Measurements from ENCODE around the gene NRL.
A peak's percentile ranks its signal among the peaks of the same experiment; 100 is the strongest.

NRL gene

DNA sequence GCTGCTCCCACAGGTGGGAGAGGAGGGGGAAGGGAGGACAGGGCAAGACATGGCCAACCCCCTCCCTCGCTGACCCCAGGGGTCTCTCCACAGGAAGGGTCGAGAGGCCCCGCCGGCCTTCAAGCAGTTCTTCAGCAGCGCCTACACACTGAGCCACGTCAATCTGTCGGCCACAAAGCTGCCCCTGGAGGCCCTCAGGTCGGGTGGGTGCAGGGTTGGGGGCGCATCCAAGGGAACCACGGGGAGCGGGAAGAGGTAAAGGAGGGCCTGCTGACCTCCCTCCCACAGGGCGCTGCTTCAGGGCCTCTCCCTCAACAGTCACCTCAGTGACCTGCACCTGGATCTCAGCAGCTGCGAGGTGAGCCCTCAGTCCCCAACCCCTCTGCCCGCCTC is 56.9 kb downstream of the NRL start:
- no CpG with 5 or more reads among the region's 14 CpGs for WGBS (ENCODE audit: insufficient coverage, insufficient read length)
- no peak for DNase-seq (ENCODE audit: low read depth, low spot score)
- H3K27me3 ChIP-seq (ENCODE audit: control insufficient read depth, insufficient read depth, low read length) = no peaks in the 10 kb centered on the region

DNA sequence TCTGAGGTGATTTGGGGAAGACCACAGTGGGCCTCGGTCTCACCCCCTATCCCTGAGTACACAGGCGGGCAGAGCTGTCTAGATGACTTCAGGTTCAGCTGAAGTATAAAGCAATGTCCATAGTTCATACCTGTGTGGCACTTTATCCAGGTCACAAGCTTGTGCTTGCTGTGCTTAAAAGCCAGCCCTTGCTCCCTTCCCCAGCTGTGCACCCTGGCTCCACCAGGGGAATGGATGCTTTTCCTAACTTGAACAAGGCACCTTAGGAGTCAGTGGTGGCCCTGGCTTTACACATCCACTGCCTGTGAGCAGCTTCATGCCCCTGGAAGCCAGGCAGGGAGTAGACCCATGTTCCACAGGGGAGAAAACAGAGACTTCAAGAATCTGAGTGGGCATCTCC is 57.5 kb downstream of the NRL start:
- no peaks in the 10 kb centered on the region for H3K27me3 ChIP-seq (ENCODE audit: control insufficient read depth, insufficient read depth, low read length)
- WGBS (ENCODE audit: insufficient coverage, insufficient read length) = no CpG with 5 or more reads among the region's 2 CpGs
- DNase-seq (ENCODE audit: low read depth, low spot score) = no peak

More for the DNA sequence above, 56.9 kb downstream of the NRL start:
- H3K27ac ChIP-seq (ENCODE audit: low read length) = no peak overlapping the region
- no peak overlapping the region for H3K4me3 ChIP-seq (ENCODE audit: low read length)
- no peaks in the 10 kb centered on the region for H3K36me3 ChIP-seq (ENCODE audit: control insufficient read depth, insufficient read depth, low read length)
- no peaks in the 10 kb centered on the region for H3K4me1 ChIP-seq (ENCODE audit: control insufficient read depth, insufficient read depth, low read length)
- H3K9me3 ChIP-seq (ENCODE audit: control insufficient read depth, insufficient read depth, low read length) = no peaks in the 10 kb centered on the region

DNA sequence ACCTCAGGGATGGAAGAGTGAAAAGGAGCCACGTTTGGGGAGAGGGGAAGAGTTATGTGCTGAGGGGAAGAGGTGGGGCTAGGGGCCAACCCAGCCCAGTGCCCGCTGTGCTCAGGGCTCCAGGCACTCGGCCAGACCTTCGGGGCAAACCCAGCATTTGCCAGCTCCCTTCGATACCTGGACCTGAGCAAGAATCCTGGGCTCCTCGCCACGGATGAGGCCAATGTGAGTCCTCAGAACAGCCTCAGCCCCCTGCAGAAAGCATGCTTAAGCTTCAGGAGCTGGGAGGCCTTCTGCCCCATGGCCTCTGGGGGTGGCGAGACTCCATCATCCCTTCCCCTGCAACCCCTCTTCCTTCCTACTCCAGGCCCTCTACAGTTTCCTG is 58.0 kb downstream of the NRL start:
- Histone ChIP-seq H3K4me1 (ENCODE audit: control insufficient read depth, insufficient read depth, low read length) (peaks cover 3% of the 10 kb centered on the region; the same call in 1 of the 2 replicates), H3K36me3 (ENCODE audit: control insufficient read depth, insufficient read depth, low read length) (no peaks in the 10 kb centered on the region), H3K9me3 (ENCODE audit: control insufficient read depth, insufficient read depth, low read length) (no peaks in the 10 kb centered on the region), H3K27me3 (ENCODE audit: control insufficient read depth, insufficient read depth, low read length) (no peaks in the 10 kb centered on the region), H3K4me3 (ENCODE audit: low read length) (no peak overlapping the region), H3K27ac (ENCODE audit: low read length) (no peak overlapping the region)
- no peak for DNase-seq (ENCODE audit: low read depth, low spot score)
- WGBS (ENCODE audit: insufficient coverage, insufficient read length) = no CpG with 5 or more reads among the region's 8 CpGs

More for the DNA sequence above, 57.5 kb downstream of the NRL start:
- Histone ChIP-seq H3K4me3 (ENCODE audit: low read length) (no peak overlapping the region), H3K4me1 (ENCODE audit: control insufficient read depth, insufficient read depth, low read length) (peaks cover 3% of the 10 kb centered on the region; the same call in 1 of the 2 replicates), H3K27ac (ENCODE audit: low read length) (no peak overlapping the region), H3K36me3 (ENCODE audit: control insufficient read depth, insufficient read depth, low read length) (no peaks in the 10 kb centered on the region), H3K9me3 (ENCODE audit: control insufficient read depth, insufficient read depth, low read length) (no peaks in the 10 kb centered on the region)

DNA sequence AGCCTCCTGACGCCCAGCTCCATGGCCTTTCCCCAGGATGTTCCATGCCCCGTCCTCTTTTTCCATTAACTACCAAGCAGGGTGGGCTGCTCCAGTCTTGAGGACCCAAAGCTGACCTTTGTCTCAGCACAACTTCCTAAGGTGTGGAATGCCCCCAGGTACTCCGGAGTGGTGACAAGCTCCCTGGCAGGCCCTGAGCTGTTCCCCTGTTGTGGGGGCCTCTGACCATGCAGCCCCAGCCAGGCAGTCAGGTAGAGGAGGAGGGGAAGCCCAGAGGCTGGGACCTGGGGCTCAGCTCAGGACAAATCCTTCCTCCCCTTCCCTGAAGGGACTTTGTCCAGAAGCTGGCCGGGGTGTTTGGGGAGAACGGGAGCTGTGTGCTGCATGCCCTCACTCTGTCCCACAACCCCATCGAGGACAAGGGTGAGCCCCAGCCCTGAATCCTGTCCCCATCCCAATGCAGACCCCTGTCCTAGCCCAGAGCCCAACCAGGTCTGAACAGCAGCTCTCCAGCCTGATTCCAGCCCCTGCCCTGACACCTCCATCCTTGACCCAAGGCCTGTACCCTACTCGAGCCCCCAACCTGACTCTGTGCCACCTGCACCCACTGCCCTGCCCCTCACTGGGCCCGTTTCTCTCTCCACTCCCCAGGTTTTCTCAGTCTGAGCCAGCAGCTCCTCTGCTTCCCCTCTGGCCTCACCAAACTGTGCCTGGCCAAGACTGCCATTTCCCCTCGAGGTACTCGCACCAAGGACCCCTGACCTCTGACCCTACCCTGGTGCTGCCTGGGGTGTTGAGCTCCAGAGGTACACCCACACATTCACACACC is 58.6 kb downstream of the NRL start:
- no peaks in the 10 kb centered on the region for H3K36me3 ChIP-seq (ENCODE audit: control insufficient read depth, insufficient read depth, low read length)
- H3K4me3 ChIP-seq (ENCODE audit: low read length) = no peak overlapping the region
- H3K27ac ChIP-seq (ENCODE audit: low read length) = no peak overlapping the region
- no CpG with 5 or more reads among the region's 10 CpGs for WGBS (ENCODE audit: insufficient coverage, insufficient read length)
- no peaks in the 10 kb centered on the region for H3K9me3 ChIP-seq (ENCODE audit: control insufficient read depth, insufficient read depth, low read length)
- H3K27me3 ChIP-seq (ENCODE audit: control insufficient read depth, insufficient read depth, low read length) = no peaks in the 10 kb centered on the region
- DNase-seq (ENCODE audit: low read depth, low spot score) = no peak
- H3K4me1 ChIP-seq (ENCODE audit: control insufficient read depth, insufficient read depth, low read length) = peaks cover 3% of the 10 kb centered on the region; the same call in 1 of the 2 replicates

DNA sequence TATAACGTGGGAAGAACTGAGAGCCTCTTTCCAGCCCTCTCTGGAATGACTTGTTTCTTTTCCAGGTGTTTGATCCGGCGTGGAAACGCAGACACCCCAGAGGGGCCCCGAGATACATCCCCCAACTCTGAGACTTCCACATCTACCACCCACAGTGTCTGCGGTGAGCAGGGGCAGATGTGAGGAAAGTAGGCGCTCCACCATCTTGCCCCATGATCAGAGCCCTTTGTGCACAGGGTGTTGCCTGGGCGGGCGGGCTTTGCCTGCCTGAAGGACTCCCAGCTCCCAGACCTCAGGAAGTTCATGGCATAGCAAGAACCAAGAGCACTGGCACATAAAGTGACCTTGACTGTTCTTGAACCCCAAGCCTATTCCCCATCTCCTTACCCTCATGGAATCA is 60.1 kb downstream of the NRL start:
- no peaks in the 10 kb centered on the region for H3K36me3 ChIP-seq (ENCODE audit: control insufficient read depth, insufficient read depth, low read length)
- no peaks in the 10 kb centered on the region for H3K9me3 ChIP-seq (ENCODE audit: control insufficient read depth, insufficient read depth, low read length)
- peaks cover 3% of the 10 kb centered on the region; the same call in 1 of the 2 replicates for H3K4me1 ChIP-seq (ENCODE audit: control insufficient read depth, insufficient read depth, low read length)
- no peak overlapping the region for H3K27ac ChIP-seq (ENCODE audit: low read length)
- WGBS (ENCODE audit: insufficient coverage, insufficient read length) = no CpG with 5 or more reads among the region's 9 CpGs
- H3K4me3 ChIP-seq (ENCODE audit: low read length) = no peak overlapping the region
- no peaks in the 10 kb centered on the region for H3K27me3 ChIP-seq (ENCODE audit: control insufficient read depth, insufficient read depth, low read length)
- DNase-seq (ENCODE audit: low read depth, low spot score) = no peak

DNA sequence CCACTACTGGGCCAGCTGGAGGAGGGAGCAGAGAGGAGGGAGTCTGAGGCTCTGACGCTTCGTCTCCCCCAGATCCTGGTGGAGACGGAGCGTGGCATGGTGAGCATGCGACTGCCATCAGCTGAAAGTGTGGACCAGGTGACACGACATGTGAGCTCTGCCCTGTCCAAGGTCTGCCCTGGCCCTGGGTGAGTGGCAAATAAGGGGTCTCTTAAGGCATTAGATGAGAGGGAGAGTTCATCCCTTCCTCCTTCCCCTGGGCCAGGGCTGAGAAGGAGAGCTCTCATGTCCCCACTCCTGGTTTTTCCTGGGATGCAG is 60.5 kb downstream of the NRL start:
- Histone ChIP-seq H3K27me3 (ENCODE audit: control insufficient read depth, insufficient read depth, low read length) (no peaks in the 10 kb centered on the region), H3K9me3 (ENCODE audit: control insufficient read depth, insufficient read depth, low read length) (no peaks in the 10 kb centered on the region), H3K27ac (ENCODE audit: low read length) (no peak overlapping the region), H3K4me3 (ENCODE audit: low read length) (no peak overlapping the region), H3K4me1 (ENCODE audit: control insufficient read depth, insufficient read depth, low read length) (peaks cover 3% of the 10 kb centered on the region; the same call in 1 of the 2 replicates), H3K36me3 (ENCODE audit: control insufficient read depth, insufficient read depth, low read length) (no peaks in the 10 kb centered on the region)
- no peak for DNase-seq (ENCODE audit: low read depth, low spot score)
- WGBS (ENCODE audit: insufficient coverage, insufficient read length) = no CpG with 5 or more reads among the region's 6 CpGs

DNA sequence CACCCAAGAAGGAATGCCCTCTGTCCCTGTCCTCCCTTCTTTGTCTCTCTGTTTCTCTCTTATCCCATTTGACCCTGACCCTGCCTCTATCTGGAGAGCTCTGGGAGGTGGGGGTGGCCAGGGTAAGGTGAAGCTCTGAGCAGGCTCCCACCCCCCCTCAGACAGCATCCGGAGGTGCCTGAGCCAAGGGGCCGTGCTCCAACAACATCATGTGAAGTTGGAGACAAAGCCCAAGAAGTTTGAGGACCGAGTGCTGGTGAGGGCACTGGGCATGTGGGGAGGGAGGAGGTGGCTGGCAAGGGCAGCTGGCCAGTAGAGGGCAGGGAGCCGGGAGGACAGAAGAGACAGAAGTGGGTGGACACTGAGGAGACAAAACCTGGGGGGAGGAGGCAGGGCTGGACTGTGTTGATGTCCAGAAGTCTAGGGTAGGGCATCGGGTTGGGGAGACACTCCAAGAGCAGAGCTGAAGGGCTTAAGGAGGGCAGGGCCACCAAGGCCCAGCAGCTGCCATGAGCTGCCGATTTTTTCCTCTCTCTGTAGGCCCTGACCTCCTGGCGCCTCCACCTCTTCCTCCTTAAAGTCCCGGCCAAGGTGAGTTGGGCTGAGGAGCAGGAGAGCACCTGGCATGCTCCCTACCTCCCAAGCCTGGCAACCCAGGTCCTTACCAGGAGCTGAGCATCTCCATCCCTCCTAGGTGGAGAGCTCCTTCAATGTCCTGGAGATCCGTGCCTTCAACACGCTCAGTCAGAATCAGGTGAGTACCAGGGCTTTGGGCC is 61.0 kb downstream of the NRL start:
- WGBS (ENCODE audit: insufficient coverage, insufficient read length) = no CpG with 5 or more reads among the region's 10 CpGs
- no peak for DNase-seq (ENCODE audit: low read depth, low spot score)
- Histone ChIP-seq H3K4me3 (ENCODE audit: low read length) (no peak overlapping the region), H3K4me1 (ENCODE audit: control insufficient read depth, insufficient read depth, low read length) (peaks cover 3% of the 10 kb centered on the region; the same call in 1 of the 2 replicates), H3K27ac (ENCODE audit: low read length) (no peak overlapping the region), H3K27me3 (ENCODE audit: control insufficient read depth, insufficient read depth, low read length) (no peaks in the 10 kb centered on the region), H3K36me3 (ENCODE audit: control insufficient read depth, insufficient read depth, low read length) (no peaks in the 10 kb centered on the region), H3K9me3 (ENCODE audit: control insufficient read depth, insufficient read depth, low read length) (no peaks in the 10 kb centered on the region)

DNA sequence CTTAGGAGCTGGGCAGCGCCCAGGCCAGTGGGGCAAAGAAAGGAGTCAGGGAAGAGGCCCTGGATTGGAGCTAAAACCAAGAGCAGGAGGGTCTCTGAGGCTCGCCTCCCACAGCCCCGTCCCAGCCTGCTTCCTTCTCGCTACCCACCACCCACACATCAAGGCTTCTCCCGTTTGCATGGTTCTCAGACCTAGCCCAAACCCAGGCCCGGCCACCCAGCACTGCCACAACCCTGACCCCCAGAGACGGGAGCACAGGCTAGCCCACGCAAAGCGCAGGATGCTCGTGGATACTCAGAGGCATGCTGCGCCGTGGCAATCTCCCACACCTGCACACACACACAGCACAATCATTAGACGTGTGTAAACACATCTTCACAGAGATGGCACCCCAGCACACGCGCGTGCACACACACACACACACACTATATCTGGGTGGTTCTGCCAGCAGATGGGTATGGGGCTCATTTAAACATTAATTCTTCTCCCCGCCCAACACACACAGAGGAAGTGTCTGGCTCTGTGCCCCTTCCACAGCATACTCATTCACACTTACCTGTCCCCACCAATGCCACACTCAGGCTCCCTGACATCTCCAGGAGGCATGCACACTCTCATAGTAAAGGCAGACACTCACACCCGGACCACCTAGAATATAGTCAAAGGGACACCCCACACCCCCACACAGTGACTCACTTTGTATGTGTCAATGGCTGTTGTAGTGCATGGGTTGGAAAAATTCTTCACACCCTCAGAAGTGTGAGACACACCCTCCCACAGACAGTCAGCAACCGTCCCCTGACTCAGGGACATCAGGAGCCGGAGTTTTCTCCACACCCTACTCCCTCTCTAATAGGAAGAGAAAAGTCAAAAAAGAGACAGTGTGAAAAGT is 61.8 kb downstream of the NRL start:
- Histone ChIP-seq H3K4me3 (ENCODE audit: low read length) (no peak overlapping the region; the same call in 1 of the 2 replicates), H3K9me3 (ENCODE audit: control insufficient read depth, insufficient read depth, low read length) (no peaks in the 10 kb centered on the region), H3K36me3 (ENCODE audit: control insufficient read depth, insufficient read depth, low read length) (no peaks in the 10 kb centered on the region), H3K27ac (ENCODE audit: low read length) (no peak overlapping the region), H3K4me1 (ENCODE audit: control insufficient read depth, insufficient read depth, low read length) (peaks cover 3% of the 10 kb centered on the region; the same call in 1 of the 2 replicates), H3K27me3 (ENCODE audit: control insufficient read depth, insufficient read depth, low read length) (no peaks in the 10 kb centered on the region)
- WGBS (ENCODE audit: insufficient coverage, insufficient read length) = no CpG with 5 or more reads among the region's 20 CpGs
- no peak for DNase-seq (ENCODE audit: low read depth, low spot score)

DNA sequence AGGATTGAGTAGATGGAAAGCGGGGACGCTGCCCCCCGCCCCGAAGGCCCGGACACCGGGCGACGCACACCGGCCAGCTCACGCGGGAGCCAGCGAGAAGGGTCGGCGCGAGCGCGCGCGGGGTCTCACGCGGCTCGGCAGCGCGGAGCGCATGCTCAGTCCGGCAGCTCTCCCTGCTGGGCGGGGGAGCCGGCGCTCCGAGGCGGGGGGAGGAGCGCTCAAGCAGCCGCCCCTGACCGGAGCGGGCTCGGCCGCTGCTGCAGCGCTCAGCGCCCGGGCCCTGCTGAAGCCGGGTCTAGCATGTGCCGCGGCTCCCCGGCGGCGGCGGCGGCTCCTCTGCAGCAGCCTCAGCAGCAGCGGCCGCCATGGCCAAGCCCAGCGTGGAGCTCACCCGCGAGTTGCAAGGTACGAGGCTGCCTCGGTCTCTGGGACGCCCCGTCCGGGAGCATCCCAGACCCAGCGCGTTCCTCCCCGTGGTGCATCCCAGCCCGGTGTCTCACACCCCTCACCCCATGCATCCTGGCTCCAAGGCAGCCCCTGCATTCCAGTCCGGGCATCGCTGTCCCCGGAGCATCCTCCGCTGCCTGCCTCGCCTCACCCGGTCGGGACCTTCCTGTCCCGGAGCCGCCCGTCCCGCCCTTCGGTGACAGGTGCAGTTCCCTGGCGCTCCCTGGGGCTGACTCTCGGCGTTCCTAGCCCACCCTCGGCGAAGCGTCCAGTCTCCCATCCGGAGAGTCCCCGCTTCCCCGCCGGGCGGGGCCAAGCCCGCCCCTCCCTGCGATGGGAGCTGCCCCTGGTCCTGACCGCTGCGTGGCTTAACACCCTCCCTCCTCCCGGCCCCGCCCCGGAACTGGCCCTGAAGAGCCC is 62.7 kb downstream of the NRL start, which contains the start of gene CARMIL3:
TSS of gene CARMIL3 (plus strand) at position 221 of the 867 bp plus-strand sequence. CDS start at position 366, 145 bp downstream.
- Histone ChIP-seq H3K27me3 (ENCODE audit: control insufficient read depth, insufficient read depth, low read length) (no peaks in the 10 kb centered on the region), H3K4me1 (ENCODE audit: control insufficient read depth, insufficient read depth, low read length) (peaks cover 3% of the 10 kb centered on the region; the same call in 1 of the 2 replicates), H3K9me3 (ENCODE audit: control insufficient read depth, insufficient read depth, low read length) (no peaks in the 10 kb centered on the region), H3K4me3 (ENCODE audit: low read length) (peak within 1 kb of the TSS; percentile 53; the same call in 1 of the 2 replicates), H3K36me3 (ENCODE audit: control insufficient read depth, insufficient read depth, low read length) (no peaks in the 10 kb centered on the region), H3K27ac (ENCODE audit: low read length) (no peak within 1 kb of the TSS)
- WGBS (ENCODE audit: insufficient coverage, insufficient read length) = no CpG with 5 or more reads among the region's 92 CpGs
- DNase-seq (ENCODE audit: low read depth, low spot score) = no peak

Measured in iPS DF 6.9 (cell line).